Neutrophil (primary cell): ENCODE measurements around the gene FGGY.

ENCODE experiments used
- H3K27ac ChIP-seq: fragments of 200-600 bp; sonication (generic); 2 replicates; pipeline ENCODE4 v1.5.1; 2016; ENCODE audit warnings: mild to moderate bottlenecking, moderate library complexity
- H3K27me3 ChIP-seq: fragments of 200-600 bp; sonication (generic); 2 replicates; pipeline ENCODE4 v1.6.0; 2016; ENCODE audit warnings: mild to moderate bottlenecking
- H3K36me3 ChIP-seq: fragments of 200-600 bp; sonication (generic); 2 replicates; pipeline ENCODE4 v1.5.1; 2017
- H3K4me1 ChIP-seq, 2 experiments: fragments of 200-600 bp in 1 of 2; sonication (generic) in 1 of 2; 1 replicate in 1 of 2; 2 replicates in 1 of 2; pipeline versions ENCODE4 v1.5.1 to v1.6.1; 2013 to 2016; ENCODE audit warnings: low read depth in 1 of 2, low read length in 1 of 2, mild to moderate bottlenecking in 1 of 2, moderate library complexity in 1 of 2; ENCODE audit not compliant: control insufficient read depth in 1 of 2, insufficient read depth in 1 of 2
- H3K4me3 ChIP-seq, 2 experiments: fragments of 200-600 bp in 1 of 2; sonication (generic) in 1 of 2; 1 replicate in 1 of 2; 2 replicates in 1 of 2; pipeline ENCODE4 v1.5.1; 2013 to 2016; ENCODE audit warnings: low read depth in 1 of 2, low read length in 1 of 2, mild to moderate bottlenecking in 1 of 2, moderate library complexity in 1 of 2
- H3K9me3 ChIP-seq: fragments of 200-600 bp; sonication (generic); 2 replicates; pipeline ENCODE4 v1.5.1; 2016
- CTCF ChIP-seq: fragments of 200-600 bp; sonication (generic); IDR thresholded peaks from 2 replicates; pipeline ENCODE4 v1.5.1; 2016; ENCODE audit warnings: antibody characterized with exemption

The FGGY gene

GRCh38 chr1:59367301-59368007 is 70.6 kb downstream of the FGGY start:
- Histone ChIP-seq H3K4me3 (no peak overlapping the region), H3K27ac (peak overlapping the region; percentile 11)

GRCh38 chr1:59368008-59368670 is 71.2 kb downstream of the FGGY start:
- no peak overlapping the region for H3K4me3 ChIP-seq
- H3K4me1 ChIP-seq, result peaks cover 9% of the 10 kb centered on the region in 2 experiments
- H3K27me3 ChIP-seq, result no peaks in the 10 kb centered on the region
- H3K27ac ChIP-seq, result no peak overlapping the region
- H3K9me3 ChIP-seq, result no peaks in the 10 kb centered on the region
- H3K36me3 ChIP-seq, result no peaks in the 10 kb centered on the region
- no peak for TF ChIP-seq CTCF

More at GRCh38 chr1:59367301-59368007, 70.6 kb downstream of the FGGY start:
- no peak for TF ChIP-seq CTCF
- H3K36me3 ChIP-seq, result no peaks in the 10 kb centered on the region
- no peaks in the 10 kb centered on the region for H3K9me3 ChIP-seq
- H3K27me3 ChIP-seq, result no peaks in the 10 kb centered on the region
- peaks cover 9% of the 10 kb centered on the region in 2 experiments for H3K4me1 ChIP-seq

GRCh38 chr1:59375321-59376220 is 78.7 kb downstream of the FGGY start:
- Histone ChIP-seq H3K9me3 (no peaks in the 10 kb centered on the region), H3K4me1 (no peaks in the 10 kb centered on the region), H3K36me3 (no peaks in the 10 kb centered on the region), H3K27me3 (no peaks in the 10 kb centered on the region), H3K4me3 (no peak overlapping the region), H3K27ac (no peak overlapping the region)
- TF ChIP-seq CTCF, result no peak

- no peaks in the 10 kb centered on the region for H3K36me3 ChIP-seq
- no peak overlapping the region for H3K27ac ChIP-seq
- H3K4me3 ChIP-seq, result no peak overlapping the region
- H3K27me3 ChIP-seq, result no peaks in the 10 kb centered on the region
- H3K9me3 ChIP-seq, result no peaks in the 10 kb centered on the region
- H3K4me1 ChIP-seq, result no peaks in the 10 kb centered on the region
- TF ChIP-seq CTCF, result no peak
Observed at GRCh38 chr1:59377350-59377904, 80.5 kb downstream of the FGGY start.

GRCh38 chr1:59378621-59379370 is 81.9 kb downstream of the FGGY start:
- H3K4me1 ChIP-seq, result peaks cover 0 to under 1% of the 10 kb centered on the region in 2 experiments
- H3K9me3 ChIP-seq, result no peaks in the 10 kb centered on the region
- H3K4me3 ChIP-seq, result no peak overlapping the region
- no peaks in the 10 kb centered on the region for H3K36me3 ChIP-seq
- TF ChIP-seq CTCF, result no peak
- H3K27me3 ChIP-seq, result no peaks in the 10 kb centered on the region
- no peak overlapping the region for H3K27ac ChIP-seq
